ENCODE measurements around the gene SIDT2.

The SIDT2 gene

DNA sequence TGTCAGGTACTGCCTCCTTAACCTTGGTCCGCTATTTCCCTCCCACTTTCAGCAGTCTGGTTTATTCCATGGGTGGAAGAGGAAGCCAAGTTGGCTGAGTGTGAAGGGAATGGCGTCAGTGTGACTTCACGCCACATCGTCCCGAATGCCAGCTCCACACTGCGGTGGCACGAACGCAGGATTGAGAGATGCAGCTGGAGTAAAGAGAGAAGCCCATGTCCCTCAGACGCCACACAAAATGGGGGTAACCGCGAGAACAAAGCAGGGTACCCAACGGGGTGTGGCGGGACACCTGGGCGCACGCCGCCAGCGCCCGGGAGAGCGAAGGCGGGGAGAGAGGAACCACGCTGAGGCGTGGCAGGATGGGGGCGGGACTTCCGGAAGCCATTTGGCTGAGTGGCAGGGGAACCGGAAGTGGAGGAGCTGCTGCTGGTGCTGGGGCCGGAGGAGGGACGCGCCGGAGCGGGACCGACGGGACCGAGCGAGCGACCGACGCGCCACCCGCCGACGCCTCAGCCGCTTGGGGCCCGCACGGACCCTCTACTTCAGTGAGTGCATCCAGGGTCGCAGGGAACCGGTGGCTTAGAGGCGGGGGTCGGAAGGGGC, 34.6 kb upstream of the SIDT2 start, which contains the start of gene PAFAH1B2:
TSS of gene PAFAH1B2 (plus strand) at position 417 of the 606 bp plus-strand sequence. CDS start 8,161 bp downstream, outside the sequence.
- H3K4me3 ChIP-seq (ENCODE audit: low read depth, low read length), result peak within 1 kb of the TSS; percentile 88
- TF ChIP-seq POLR2A (IDR thresholded peaks at IDR 0.05; ENCODE audit: extremely low read depth, insufficient read length) (peak; percentile 97), MAX (IDR thresholded peaks at IDR 0.05; ENCODE audit: low read depth, low read length) (peak; percentile 91), MYC (IDR thresholded peaks at IDR 0.05; ENCODE audit: low read depth, low read length) (peak; percentile 97)
- TF ChIP-seq, protein P1, sequence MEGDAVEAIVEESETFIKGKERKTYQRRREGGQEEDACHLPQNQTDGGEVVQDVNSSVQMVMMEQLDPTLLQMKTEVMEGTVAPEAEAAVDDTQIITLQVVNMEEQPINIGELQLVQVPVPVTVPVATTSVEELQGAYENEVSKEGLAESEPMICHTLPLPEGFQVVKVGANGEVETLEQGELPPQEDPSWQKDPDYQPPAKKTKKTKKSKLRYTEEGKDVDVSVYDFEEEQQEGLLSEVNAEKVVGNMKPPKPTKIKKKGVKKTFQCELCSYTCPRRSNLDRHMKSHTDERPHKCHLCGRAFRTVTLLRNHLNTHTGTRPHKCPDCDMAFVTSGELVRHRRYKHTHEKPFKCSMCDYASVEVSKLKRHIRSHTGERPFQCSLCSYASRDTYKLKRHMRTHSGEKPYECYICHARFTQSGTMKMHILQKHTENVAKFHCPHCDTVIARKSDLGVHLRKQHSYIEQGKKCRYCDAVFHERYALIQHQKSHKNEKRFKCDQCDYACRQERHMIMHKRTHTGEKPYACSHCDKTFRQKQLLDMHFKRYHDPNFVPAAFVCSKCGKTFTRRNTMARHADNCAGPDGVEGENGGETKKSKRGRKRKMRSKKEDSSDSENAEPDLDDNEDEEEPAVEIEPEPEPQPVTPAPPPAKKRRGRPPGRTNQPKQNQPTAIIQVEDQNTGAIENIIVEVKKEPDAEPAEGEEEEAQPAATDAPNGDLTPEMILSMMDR (IDR thresholded peaks at IDR 0.05; ENCODE audit: low read depth, low read length), result no peak
- DNase-seq (ENCODE audit: low read depth), result peak; percentile 97

GRCh38 chr11:117144477-117145392, 33.8 kb upstream of the SIDT2 start:
- DNase-seq (ENCODE audit: low read depth), result peak; percentile 93
- peak overlapping the region; percentile 88 for H3K4me3 ChIP-seq (ENCODE audit: low read depth, low read length)
- TF ChIP-seq MYC (IDR thresholded peaks at IDR 0.05; ENCODE audit: low read depth, low read length) (peak; percentile 28; the same call in 1 of the 2 replicates), POLR2A (IDR thresholded peaks at IDR 0.05; ENCODE audit: extremely low read depth, insufficient read length) (no peak), MAX (IDR thresholded peaks at IDR 0.05; ENCODE audit: low read depth, low read length) (peak; percentile 54)
- TF ChIP-seq, protein P1 (IDR thresholded peaks at IDR 0.05; ENCODE audit: low read depth, low read length), result no peak

- TF ChIP-seq MYC (IDR thresholded peaks at IDR 0.05; ENCODE audit: low read depth, low read length), result no peak
- no peak for TF ChIP-seq POLR2A (IDR thresholded peaks at IDR 0.05; ENCODE audit: extremely low read depth, insufficient read length)
- TF ChIP-seq, protein P1 (IDR thresholded peaks at IDR 0.05; ENCODE audit: low read depth, low read length), result no peak
- no peak for TF ChIP-seq MAX (IDR thresholded peaks at IDR 0.05; ENCODE audit: low read depth, low read length)
- DNase-seq (ENCODE audit: low read depth), result peak; percentile 69
- peak overlapping the region; percentile 88 for H3K4me3 ChIP-seq (ENCODE audit: low read depth, low read length)
These were observed 33.2 kb upstream of the SIDT2 start for GRCh38 chr11:117145393-117145761.

GRCh38 chr11:117146521-117146920, 32.0 kb upstream of the SIDT2 start:
- TF ChIP-seq MAX (IDR thresholded peaks at IDR 0.05; ENCODE audit: low read depth, low read length) (no peak), MYC (IDR thresholded peaks at IDR 0.05; ENCODE audit: low read depth, low read length) (no peak), POLR2A (IDR thresholded peaks at IDR 0.05; ENCODE audit: extremely low read depth, insufficient read length) (no peak)
- TF ChIP-seq, protein P1 (IDR thresholded peaks at IDR 0.05; ENCODE audit: low read depth, low read length), result no peak
- peak overlapping the region; percentile 88 for H3K4me3 ChIP-seq (ENCODE audit: low read depth, low read length)
- peak; percentile 41 for DNase-seq (ENCODE audit: low read depth)

DNA sequence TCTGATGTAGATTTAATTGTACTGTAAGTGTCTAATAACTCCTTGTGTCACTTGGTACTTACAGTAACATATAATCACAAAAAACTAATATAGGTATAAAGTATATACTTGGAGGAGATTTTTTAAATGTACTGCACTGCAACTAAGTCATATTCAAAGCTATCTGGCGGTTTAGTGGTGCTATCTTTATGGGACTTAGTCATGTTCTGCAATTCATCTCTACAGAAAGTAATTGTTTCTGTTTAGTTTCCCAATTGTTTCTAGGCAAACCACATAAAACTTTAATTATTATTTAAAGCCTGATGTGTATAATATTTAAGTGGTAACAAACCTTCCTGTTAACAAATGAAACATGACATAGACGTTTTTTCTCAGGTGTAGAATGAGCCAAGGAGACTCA, 26.5 kb upstream of the SIDT2 start:
- TF ChIP-seq MYC (IDR thresholded peaks at IDR 0.05; ENCODE audit: low read depth, low read length) (no peak), MAX (IDR thresholded peaks at IDR 0.05; ENCODE audit: low read depth, low read length) (no peak)
- TF ChIP-seq, protein P1 (IDR thresholded peaks at IDR 0.05; ENCODE audit: low read depth, low read length), result no peak
- H3K4me3 ChIP-seq (ENCODE audit: low read depth, low read length), result no peak overlapping the region
- no peak for DNase-seq (ENCODE audit: low read depth)
